ENCODE results near the gene LANCL1.

Gene LANCL1

GRCh38 chr2:210476194-210477128 lies at the start of gene LANCL1:
TSS of gene LANCL1 (minus strand) at chr2:210476759. CDS start at chr2:210476396, 363 bp downstream.
- peak; percentile 45 to 96 (median 89) for DNase-seq

GRCh38 chr2:210524533-210524932 lies 48.0 kb upstream of the LANCL1 start:
- no peak for DNase-seq

- DNase-seq: no peak
These were observed 47.2 kb upstream of the LANCL1 start for GRCh38 chr2:210523650-210524289.

- no peak for DNase-seq
These were observed 45.8 kb upstream of the LANCL1 start for GRCh38 chr2:210522399-210522798.

GRCh38 chr2:210519594-210519993 lies 43.0 kb upstream of the LANCL1 start:
- DNase-seq: peak in 4 of 58 donors; percentile 3 to 27 (median 23)

GRCh38 chr2:210517264-210517663 lies 40.7 kb upstream of the LANCL1 start:
- no peak for DNase-seq

- no peak for DNase-seq
These were observed 39.4 kb upstream of the LANCL1 start for GRCh38 chr2:210515911-210516310.

- DNase-seq: peak in 51 of 58 donors; percentile 3 to 90 (median 57)
These were observed 27.2 kb upstream of the LANCL1 start for GRCh38 chr2:210503725-210504191.

GRCh38 chr2:210503001-210503623 lies 26.6 kb upstream of the LANCL1 start:
- peak in 49 of 58 donors; percentile 0 to 77 (median 36) for DNase-seq

- DNase-seq: no peak
These were observed 20.0 kb upstream of the LANCL1 start for GRCh38 chr2:210496512-210496911.

GRCh38 chr2:210493528-210493927 lies 17.0 kb upstream of the LANCL1 start:
- no peak for DNase-seq

- no peak for DNase-seq
These were observed 5.1 kb upstream of the LANCL1 start for GRCh38 chr2:210481601-210482175.

GRCh38 chr2:210480764-210481163 lies 4.2 kb upstream of the LANCL1 start:
- no peak for DNase-seq

- no peak for DNase-seq
These were observed 3.5 kb upstream of the LANCL1 start for GRCh38 chr2:210480079-210480478.

- no peak for DNase-seq
These were observed 2.1 kb upstream of the LANCL1 start for GRCh38 chr2:210478661-210479060.

- DNase-seq: peak in 13 of 58 donors; percentile 7 to 64 (median 25)
These were observed 937 bp upstream of the LANCL1 start for GRCh38 chr2:210477496-210477895.

GRCh38 chr2:210475706-210476105 lies 853 bp downstream of the LANCL1 start:
- peak in 1 of 58 donors; percentile 16 for DNase-seq

- no peak for DNase-seq
These were observed 1.8 kb downstream of the LANCL1 start for GRCh38 chr2:210474776-210475175.

- DNase-seq: no peak
These were observed 15.2 kb downstream of the LANCL1 start for GRCh38 chr2:210461401-210461800.

GRCh38 chr2:210460322-210461227 lies 16.0 kb downstream of the LANCL1 start:
- peak in 23 of 58 donors; percentile 6 to 68 (median 30) for DNase-seq
